ENCODE data around the gene ADNP. TPM values are rescaled to one million over a fixed set of nuclear protein-coding genes. Genes with fewer than 3 reads are reported as not detected.

The ADNP gene
- total and polyA plus RNA-seq, 2 of the 4 experiments (the other 2 are of a cell fraction), result 23.3 to 24.8 TPM

GRCh38 chr20:50930139-50930975 is 880 bp downstream of the ADNP start:
- H3K9me3 ChIP-seq (ENCODE audit: control insufficient read depth, insufficient read depth, low read length), result no peaks in the 10 kb centered on the region
- H2BK15ac ChIP-seq (ENCODE audit: low read depth, low read length), result peak overlapping the region; percentile 17; the same call in 1 of the 3 replicates
- peak; percentile 4 for ATAC-seq (ENCODE audit: low read depth)
- H2BK5ac ChIP-seq (ENCODE audit: low read depth, low read length, poor library complexity, severe bottlenecking), result peak overlapping the region; percentile 95
- H3K36me3 ChIP-seq (ENCODE audit: control insufficient read depth, insufficient read depth, low read length), result peaks cover 10% of the 10 kb centered on the region
- WGBS, 2 experiments (ENCODE audit: extremely low coverage in 2 of 2, insufficient read length in 1 of 2), result 0% methylated on average over 36 of the region's 79 CpGs; no CpG with 5 or more reads in 1 of the 2 experiments
- intact Hi-C loops (cut with micrococcal nuclease) (no loop called here), in situ Hi-C loops (cut with MboI; ENCODE audit: low sequenced_read_pairs) (loop anchor here (5.0 kb wide), 1 partner anchor 118 kb away; no protein-coding TSS in a partner anchor), dilution Hi-C loops (cut with HindIII; ENCODE audit: low sequenced_read_pairs, unreplicated experiment) (no loop called here)
- H3K9ac ChIP-seq (ENCODE audit: low read depth, low read length), result peak overlapping the region; percentile 99
- H4K5ac ChIP-seq (ENCODE audit: low read depth, low read length), result peak overlapping the region; percentile 79
- ChIA-PET CTCF (interaction anchor here (1.2 to 2.8 kb wide), 9 partner anchors 15 to 140 kb away, joined by 4 to 16 read pairs (median 5); partner anchors contain the start of gene BCAS4), POLR2A (ENCODE audit: unreplicated experiment) (interaction anchor here (0.6 kb wide), 3 partner anchors 12 to 138 kb away, joined by 4 to 17 read pairs (median 5); no protein-coding TSS in a partner anchor)
- H3K23ac ChIP-seq (ENCODE audit: low read depth, low read length), result peak overlapping the region; percentile 81
- H3K9me1 ChIP-seq (ENCODE audit: insufficient read depth, low read length), result peaks cover 9% of the 10 kb centered on the region
- H3K56ac ChIP-seq (ENCODE audit: extremely low read depth, insufficient read depth, low read length), result peak overlapping the region; percentile 89
- peak overlapping the region; percentile 99 for H2AK5ac ChIP-seq (ENCODE audit: low read depth, low read length)
- H3K27me3 ChIP-seq (ENCODE audit: control insufficient read depth, insufficient read depth, low read length), result no peaks in the 10 kb centered on the region
- no TSS peak for BruUV-seq (replicated peaks)
- peaks cover 16% of the 10 kb centered on the region for H3K4me1 ChIP-seq (ENCODE audit: control insufficient read depth, insufficient read depth, low read length)
- H3K27ac ChIP-seq (ENCODE audit: insufficient read depth, low read length), result peak overlapping the region; percentile 94
- peak overlapping the region; percentile 20 to 87; a peak in 3 of 4 replicates for H4K8ac ChIP-seq (ENCODE audit: low read depth in 2 of 2, low read length in 2 of 2)
- H3K4ac ChIP-seq (ENCODE audit: low read depth, low read length), result peak overlapping the region; percentile 98
- H3K4me3 ChIP-seq (ENCODE audit: insufficient read depth, low read depth, low read length), result peak overlapping the region; percentile 95
- H4K91ac ChIP-seq (ENCODE audit: insufficient read depth, low read depth, low read length), result peak overlapping the region; percentile 82
- peak overlapping the region; percentile 25 for H3K18ac ChIP-seq (ENCODE audit: low read depth, low read length)
- H2AFZ ChIP-seq (replicated peaks; ENCODE audit: low read length, poor library complexity), result peak overlapping the region; percentile 92
- no peak overlapping the region for H2BK20ac ChIP-seq (ENCODE audit: low read depth, low read length)
- peak overlapping the region; percentile 100 for H3K14ac ChIP-seq (replicated peaks; ENCODE audit: low read depth, low read length)
- no peak for DNase-seq
- peak overlapping the region; percentile 62 for H2BK120ac ChIP-seq (ENCODE audit: low read depth, low read length)
- peaks cover 4 to 29% of the 10 kb centered on the region in 2 experiments; a peak in 3 of 4 replicates for H3K79me1 ChIP-seq (ENCODE audit: low read depth in 1 of 2, low read length in 2 of 2)
- H3K4me2 ChIP-seq (ENCODE audit: low read depth, low read length), result peak overlapping the region; percentile 82
- H4K20me1 ChIP-seq (ENCODE audit: insufficient read depth, low read length), result peaks cover 49% of the 10 kb centered on the region
- peak overlapping the region; percentile 100 for H2AK9ac ChIP-seq (replicated peaks; ENCODE audit: low read depth, low read length, poor library complexity)
- TF ChIP-seq FOS (IDR thresholded peaks at IDR 0.05; ENCODE audit: low read depth, low read length), result no peak
- TF ChIP-seq USF2 (IDR thresholded peaks at IDR 0.05; ENCODE audit: low read depth, low read length), result no peak
- TF ChIP-seq ELK1 (IDR thresholded peaks at IDR 0.05; ENCODE audit: borderline replicate concordance, low read depth, low read length), result no peak
- no peak for TF ChIP-seq MAZ (IDR thresholded peaks at IDR 0.05; ENCODE audit: borderline replicate concordance, low read depth, low read length)
- TF ChIP-seq NFE2L2 (IDR thresholded peaks at IDR 0.05; ENCODE audit: low read depth, low read length), result no peak
- TF ChIP-seq MAFK (IDR thresholded peaks at IDR 0.05; ENCODE audit: low read depth, low read length), result no peak
- no peak for TF ChIP-seq BHLHE40 (IDR thresholded peaks at IDR 0.05; ENCODE audit: low read depth, low read length)
- TF ChIP-seq CTCF (conservative IDR thresholded peaks at IDR 0.05; ENCODE audit: low read depth, low read length), result no peak
- no peak for TF ChIP-seq MXI1 (IDR thresholded peaks at IDR 0.05; ENCODE audit: borderline replicate concordance, low read depth, low read length)
- TF ChIP-seq POLR2A (IDR thresholded peaks at IDR 0.05; ENCODE audit: low read depth, low read length), result no peak
- TF ChIP-seq CHD1 (IDR thresholded peaks at IDR 0.05; ENCODE audit: low read depth, low read length), result no peak
- no peak for TF ChIP-seq CEBPB (IDR thresholded peaks at IDR 0.05; ENCODE audit: low read depth, low read length)
- TF ChIP-seq RCOR1 (IDR thresholded peaks at IDR 0.05; ENCODE audit: insufficient replicate concordance, low read length), result no peak
- no peak for TF ChIP-seq RAD21 (IDR thresholded peaks at IDR 0.05; ENCODE audit: low read length)

Measured in IMR-90 (cell line).